Activated T-cell treated with anti-CD3 and anti-CD28 coated beads, Interleukin-2, amount 50 U/mL, for 24 hours (primary cell): Measurements from ENCODE around the gene MLPH.
"Not testable (repeated sequence)": the region's sequence is repeated elsewhere in the genome, so short reads cannot be mapped to it uniquely, and the experiment has no call there.

Experiments
- DNase-seq: peaks from one replicate; pipeline ENCODE4 v3.0.0-alpha.2; 2020
- H3K27ac Mint-ChIP-seq: 2 replicates; pipeline ENCODE4 v1.8.0; 2020; ENCODE audit warnings: mild to moderate bottlenecking, mixed read lengths
- H3K27me3 Mint-ChIP-seq: 2 replicates; pipeline ENCODE4 v1.8.0; 2020; ENCODE audit warnings: mixed read lengths
- H3K36me3 Mint-ChIP-seq: 2 replicates; pipeline ENCODE4 v1.8.0; 2020; ENCODE audit warnings: low read depth, mixed read lengths
- H3K4me1 Mint-ChIP-seq: 2 replicates; pipeline ENCODE4 v1.8.0; 2020; ENCODE audit warnings: low read depth, mixed read lengths
- H3K4me3 Mint-ChIP-seq: 2 replicates; pipeline ENCODE4 v1.8.0; 2020; ENCODE audit warnings: mild to moderate bottlenecking, moderate library complexity, mixed read lengths
- H3K9me3 Mint-ChIP-seq: 2 replicates; pipeline ENCODE4 v1.8.0; 2020; ENCODE audit warnings: mixed read lengths

MLPH gene

GRCh38 chr2:237583385-237584295, 96.6 kb downstream of the MLPH start:
- Mint-ChIP-seq H3K36me3 (no peaks in the 10 kb centered on the region), H3K9me3 (no peaks in the 10 kb centered on the region), H3K27ac (no peak overlapping the region), H3K27me3 (no peaks in the 10 kb centered on the region), H3K4me1 (peaks cover 5% of the 10 kb centered on the region), H3K4me3 (no peak overlapping the region)
- DNase-seq, result no peak

DNA sequence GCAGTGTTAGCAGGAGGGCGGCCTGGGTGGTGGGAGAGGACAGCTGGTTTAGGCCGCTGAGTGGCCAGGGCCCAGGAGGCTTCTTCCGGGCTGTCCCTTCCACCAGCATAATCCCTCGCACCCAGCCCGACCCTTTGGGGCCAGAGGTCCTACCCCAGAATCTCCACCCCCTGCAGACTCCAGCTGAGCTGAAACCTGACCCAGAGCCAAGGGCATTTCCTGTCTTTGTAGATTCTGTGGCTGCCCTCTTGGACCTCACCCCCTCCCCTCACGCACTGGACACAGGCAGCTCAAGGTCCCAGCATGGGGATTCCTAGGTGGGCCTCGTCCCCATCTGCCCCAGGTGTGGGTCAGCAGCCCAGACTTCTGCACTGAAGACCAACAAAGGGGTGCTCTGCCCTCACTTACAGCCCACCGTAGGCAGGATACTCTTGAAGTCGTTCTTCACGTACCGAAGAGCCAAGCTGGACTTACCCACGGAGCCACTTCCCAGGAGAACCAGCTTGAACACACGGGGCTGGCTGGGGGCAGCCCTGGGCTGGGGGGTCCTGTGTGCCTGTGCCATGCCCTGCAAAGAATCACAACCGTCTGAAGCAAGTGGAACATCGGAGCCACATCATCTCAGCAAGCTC, 98.7 kb downstream of the MLPH start:
- DNase-seq, result no peak
- Mint-ChIP-seq H3K4me3 (no peak overlapping the region), H3K4me1 (peaks cover 5% of the 10 kb centered on the region), H3K9me3 (no peaks in the 10 kb centered on the region), H3K36me3 (no peaks in the 10 kb centered on the region), H3K27me3 (no peaks in the 10 kb centered on the region), H3K27ac (no peak overlapping the region)

DNA sequence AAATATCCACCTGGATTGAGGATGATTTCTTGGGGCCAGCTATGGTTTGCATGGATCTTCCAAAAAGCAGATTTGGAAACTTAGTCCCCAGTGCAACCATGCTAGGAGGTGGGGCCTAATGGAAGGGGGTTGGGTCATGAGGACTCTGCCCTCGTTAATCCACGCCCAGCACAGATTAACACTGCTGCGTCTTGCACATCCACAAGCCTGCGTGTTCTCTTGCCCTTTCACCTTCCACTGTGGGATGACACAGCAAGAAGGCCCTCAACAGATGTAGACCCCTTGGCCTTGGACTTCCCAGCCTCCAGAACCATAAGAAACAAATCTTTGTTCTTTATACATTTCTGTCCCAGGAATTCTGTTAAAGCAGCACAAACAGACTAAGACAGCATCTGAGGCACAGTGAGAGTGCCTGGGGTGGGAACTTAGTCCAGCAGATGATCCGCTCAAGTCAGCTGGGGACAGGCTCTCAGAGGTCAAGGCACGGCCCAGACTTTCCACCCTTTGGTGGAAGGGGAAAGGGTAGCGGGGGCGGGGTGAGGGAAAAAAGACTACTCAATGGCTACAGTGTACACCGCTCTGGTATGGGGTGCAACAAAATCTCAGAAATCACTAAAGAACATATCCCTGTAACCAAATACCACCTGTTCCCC, 101.1 kb downstream of the MLPH start:
- DNase-seq, result no peak
- H3K9me3 Mint-ChIP-seq, result no peaks in the 10 kb centered on the region

GRCh38 chr2:237590272-237591140, 103.5 kb downstream of the MLPH start, which contains the start of gene RAB17:
RAB17 (minus strand) TSS chr2:237590734; CDS start chr2:237586154, 4,580 bp downstream.
- DNase-seq, result no peak
- no peak within 1 kb of the TSS for H3K4me3 Mint-ChIP-seq

More for the DNA sequence above, 101.1 kb downstream of the MLPH start:
- Mint-ChIP-seq H3K27ac (no peak overlapping the region), H3K4me1 (peaks cover 11% of the 10 kb centered on the region), H3K27me3 (no peaks in the 10 kb centered on the region), H3K4me3 (no peak overlapping the region), H3K36me3 (no peaks in the 10 kb centered on the region)

GRCh38 chr2:237591141-237591881, 104.3 kb downstream of the MLPH start:
- H3K4me1 Mint-ChIP-seq, result peaks cover 11% of the 10 kb centered on the region
- no peaks in the 10 kb centered on the region for H3K9me3 Mint-ChIP-seq
- no peaks in the 10 kb centered on the region for H3K36me3 Mint-ChIP-seq
- DNase-seq, result no peak
- H3K27me3 Mint-ChIP-seq, result no peaks in the 10 kb centered on the region
- no peak overlapping the region for H3K27ac Mint-ChIP-seq
- H3K4me3 Mint-ChIP-seq, result no peak overlapping the region

More at GRCh38 chr2:237590272-237591140, 103.5 kb downstream of the MLPH start, which contains the start of gene RAB17:
- no peaks in the 10 kb centered on the region for H3K9me3 Mint-ChIP-seq
- H3K4me1 Mint-ChIP-seq, result peaks cover 11% of the 10 kb centered on the region
- H3K36me3 Mint-ChIP-seq, result no peaks in the 10 kb centered on the region
- H3K27ac Mint-ChIP-seq, result no peak within 1 kb of the TSS
- H3K27me3 Mint-ChIP-seq, result no peaks in the 10 kb centered on the region

DNA sequence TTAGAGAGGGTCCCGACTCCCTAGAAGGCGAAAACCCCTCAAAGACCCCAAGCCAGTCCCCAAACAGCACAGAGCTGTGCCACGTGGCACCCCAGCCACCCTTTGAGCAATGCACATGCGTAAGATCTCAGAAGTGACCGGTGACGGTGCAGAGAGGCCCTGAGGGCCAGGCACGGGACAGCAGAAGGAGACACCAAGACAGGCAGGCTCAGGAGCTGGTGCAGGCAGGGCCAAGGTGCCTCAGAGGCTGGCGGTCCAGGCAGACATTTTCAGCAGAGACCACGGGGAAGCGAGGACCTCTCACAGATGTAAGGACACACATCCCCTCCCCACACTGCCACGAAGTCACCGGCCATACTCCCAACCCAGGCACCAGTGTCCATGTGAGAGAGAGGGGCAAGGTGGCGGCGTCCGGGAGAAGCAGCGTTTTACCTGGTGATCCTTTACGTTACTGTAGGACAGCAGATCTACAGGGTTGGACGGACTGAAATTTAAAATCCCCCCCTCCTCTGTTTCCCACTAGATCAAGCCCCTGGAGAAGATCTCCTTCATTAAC, 105.5 kb downstream of the MLPH start:
- Mint-ChIP-seq H3K27ac (no peak overlapping the region), H3K4me3 (no peak overlapping the region), H3K36me3 (no peaks in the 10 kb centered on the region), H3K27me3 (no peaks in the 10 kb centered on the region), H3K9me3 (no peaks in the 10 kb centered on the region), H3K4me1 (peaks cover 11% of the 10 kb centered on the region)
- DNase-seq, result no peak

DNA sequence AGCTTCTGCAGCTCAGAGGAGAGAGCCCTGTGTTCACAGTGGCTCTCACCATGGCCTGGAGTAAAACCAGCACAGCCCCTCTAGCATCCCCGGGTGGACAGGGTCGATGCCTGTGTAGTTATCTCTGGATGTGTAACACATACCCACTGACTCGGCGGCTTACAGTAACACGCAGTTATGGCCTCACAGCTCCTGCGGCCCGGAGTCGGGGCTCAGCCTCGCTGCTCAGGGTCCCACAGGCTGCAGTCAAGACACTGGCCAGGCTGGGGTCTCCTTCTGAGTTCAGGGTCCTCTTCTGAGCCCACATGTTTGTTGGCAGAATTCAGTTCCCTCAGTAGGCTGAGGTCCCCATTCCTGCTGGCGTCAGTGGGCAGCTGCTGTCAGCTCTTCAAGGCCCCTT, 106.0 kb downstream of the MLPH start:
- Mint-ChIP-seq H3K9me3 (no peaks in the 10 kb centered on the region), H3K27ac (no peak overlapping the region), H3K27me3 (no peaks in the 10 kb centered on the region), H3K4me1 (peaks cover 11% of the 10 kb centered on the region), H3K36me3 (no peaks in the 10 kb centered on the region), H3K4me3 (no peak overlapping the region)
- DNase-seq, result no peak

GRCh38 chr2:237593596-237594320, 106.7 kb downstream of the MLPH start:
- no peak overlapping the region for H3K4me3 Mint-ChIP-seq
- H3K9me3 Mint-ChIP-seq, result no peaks in the 10 kb centered on the region
- peaks cover 11% of the 10 kb centered on the region for H3K4me1 Mint-ChIP-seq
- no peak for DNase-seq
- H3K27me3 Mint-ChIP-seq, result no peaks in the 10 kb centered on the region
- H3K27ac Mint-ChIP-seq, result no peak overlapping the region
- no peaks in the 10 kb centered on the region for H3K36me3 Mint-ChIP-seq

- Mint-ChIP-seq H3K4me3 (no peak overlapping the region), H3K9me3 (no peaks in the 10 kb centered on the region), H3K4me1 (peaks cover 11% of the 10 kb centered on the region)
Observed at GRCh38 chr2:237594514-237594871, 107.4 kb downstream of the MLPH start.

DNA sequence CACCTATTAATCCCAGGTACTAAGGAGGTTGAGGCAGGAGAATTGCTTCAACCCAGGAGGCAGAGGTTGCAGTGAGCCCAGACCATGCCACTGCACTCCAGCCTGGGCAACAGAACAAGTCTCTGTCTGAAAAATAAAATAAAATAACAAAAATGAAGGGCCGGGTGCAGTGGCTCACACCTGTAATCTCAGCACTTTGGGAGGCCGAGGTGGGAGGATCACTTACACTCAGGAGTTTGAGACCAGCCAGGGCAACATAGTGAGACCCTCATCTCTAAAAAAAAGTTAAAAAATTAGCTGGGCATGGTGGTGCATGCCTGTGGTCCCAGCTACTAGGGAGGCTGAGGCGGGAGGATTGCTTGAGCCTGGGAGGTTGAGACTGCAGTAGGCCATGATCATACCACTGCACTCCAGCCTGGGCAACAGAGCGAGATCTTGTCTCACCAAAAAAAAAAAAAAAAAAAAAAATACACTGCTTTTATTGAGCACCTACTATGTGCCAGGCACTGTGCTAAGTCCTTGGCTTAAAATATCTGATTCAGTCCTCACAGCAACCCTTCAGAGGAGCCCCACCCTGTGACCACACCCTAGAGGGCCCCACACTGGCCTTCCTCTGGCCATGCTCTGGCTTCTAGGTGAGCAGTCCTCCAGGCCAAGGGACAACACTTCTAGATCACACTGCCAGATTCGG, 108.9 kb downstream of the MLPH start:
- H3K36me3 Mint-ChIP-seq, H3K4me3 Mint-ChIP-seq, H3K27me3 Mint-ChIP-seq, DNase-seq, H3K4me1 Mint-ChIP-seq, H3K27ac Mint-ChIP-seq, H3K9me3 Mint-ChIP-seq: not testable (repeated sequence)

More at GRCh38 chr2:237594514-237594871, 107.4 kb downstream of the MLPH start:
- no peak for DNase-seq
- Mint-ChIP-seq H3K27me3 (no peaks in the 10 kb centered on the region), H3K36me3 (no peaks in the 10 kb centered on the region), H3K27ac (no peak overlapping the region)

DNA sequence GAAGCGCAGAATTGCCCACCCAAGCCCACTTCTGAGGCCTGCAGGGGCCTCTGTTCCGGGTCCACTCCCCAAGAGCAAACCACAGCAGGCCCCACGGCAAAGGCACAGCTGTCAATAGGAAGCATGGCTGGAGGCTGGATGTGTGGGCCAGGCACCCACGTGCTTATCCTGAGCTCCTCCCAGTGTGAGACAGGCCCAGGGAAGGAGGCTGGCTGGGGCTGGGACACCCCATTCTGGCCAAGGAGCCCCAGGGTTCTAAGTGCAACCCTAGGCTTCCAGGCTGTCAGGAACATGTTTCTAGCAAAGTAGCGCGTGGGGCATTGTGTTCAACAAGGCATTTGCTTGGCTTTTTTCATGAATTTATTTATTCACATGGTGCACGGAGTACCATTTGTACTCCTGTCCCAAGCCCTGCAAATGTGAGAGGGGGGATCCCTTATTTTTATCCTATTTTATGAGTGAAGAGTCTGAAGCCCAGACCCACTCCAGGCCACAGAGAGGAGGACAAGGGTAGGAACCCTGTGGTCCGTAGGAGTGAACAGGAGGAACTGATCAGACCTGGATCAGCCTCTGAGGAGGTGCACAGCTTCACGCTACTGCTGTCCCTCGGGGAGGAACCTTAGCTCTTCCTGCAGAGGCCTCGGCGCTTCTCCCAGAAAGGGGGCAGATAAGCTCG, 109.6 kb downstream of the MLPH start:
- DNase-seq, result no peak
- no peak overlapping the region for H3K27ac Mint-ChIP-seq
- H3K27me3 Mint-ChIP-seq, result no peaks in the 10 kb centered on the region
- H3K4me3 Mint-ChIP-seq, result no peak overlapping the region
- H3K36me3 Mint-ChIP-seq, result no peaks in the 10 kb centered on the region
- H3K4me1 Mint-ChIP-seq, result peaks cover 1% of the 10 kb centered on the region
- no peaks in the 10 kb centered on the region for H3K9me3 Mint-ChIP-seq
